ENCODE measurements around the gene MNAT1. TPM values are rescaled to one million over a fixed set of nuclear protein-coding genes. Genes with fewer than 3 reads are reported as not detected.
A peak's percentile ranks its signal among the peaks of the same experiment; 100 is the strongest.

MNAT1 gene
- total RNA-seq, 1 donor from 2014 or later, result 40.4 TPM

GRCh38 chr14:60753264-60754119 lies 18.9 kb downstream of the MNAT1 start:
- DNase-seq (ENCODE audit: low spot score in 2 of 2, unreplicated experiment in 2 of 2), result no peak
- no peaks in the 10 kb centered on the region for H3K4me1 Mint-ChIP-seq
- no peaks in the 10 kb centered on the region for H3K27me3 Mint-ChIP-seq (ENCODE audit: low read depth)
- peaks cover 9% of the 10 kb centered on the region for H3K36me3 Mint-ChIP-seq
- no peak overlapping the region for H3K27ac Mint-ChIP-seq
- H3K4me3 Mint-ChIP-seq, result no peak overlapping the region
- H3K9me3 Mint-ChIP-seq, result no peaks in the 10 kb centered on the region
- no peak for TF ChIP-seq CTCF (IDR thresholded peaks at IDR 0.05; ENCODE audit: unreplicated experiment)

- H3K9me3 Mint-ChIP-seq, result no peaks in the 10 kb centered on the region
- DNase-seq (ENCODE audit: low spot score in 2 of 2, unreplicated experiment in 2 of 2), result no peak
- H3K27ac Mint-ChIP-seq, result no peak overlapping the region
- no peak for TF ChIP-seq CTCF (IDR thresholded peaks at IDR 0.05; ENCODE audit: unreplicated experiment)
- H3K4me1 Mint-ChIP-seq, result peaks cover 15% of the 10 kb centered on the region
- no peak overlapping the region for H3K4me3 Mint-ChIP-seq
- H3K36me3 Mint-ChIP-seq, result peaks cover 9% of the 10 kb centered on the region
- no peaks in the 10 kb centered on the region for H3K27me3 Mint-ChIP-seq (ENCODE audit: low read depth)
Measured at GRCh38 chr14:60756847-60757246, 22.3 kb downstream of the MNAT1 start.

- Mint-ChIP-seq H3K27ac (no peak overlapping the region), H3K4me3 (no peak overlapping the region), H3K36me3 (peaks cover 9% of the 10 kb centered on the region), H3K9me3 (no peaks in the 10 kb centered on the region), H3K4me1 (peaks cover 18% of the 10 kb centered on the region), H3K27me3 (ENCODE audit: low read depth) (no peaks in the 10 kb centered on the region)
- no peak for DNase-seq (ENCODE audit: low spot score in 2 of 2, unreplicated experiment in 2 of 2)
- no peak for TF ChIP-seq CTCF (IDR thresholded peaks at IDR 0.05; ENCODE audit: unreplicated experiment)
Measured at GRCh38 chr14:60757567-60758002, 23.0 kb downstream of the MNAT1 start.

GRCh38 chr14:60758885-60759284 lies 24.3 kb downstream of the MNAT1 start:
- Mint-ChIP-seq H3K27ac (peak overlapping the region; percentile 73), H3K27me3 (ENCODE audit: low read depth) (no peaks in the 10 kb centered on the region), H3K4me1 (peaks cover 21% of the 10 kb centered on the region), H3K4me3 (no peak overlapping the region), H3K36me3 (peaks cover 1% of the 10 kb centered on the region), H3K9me3 (no peaks in the 10 kb centered on the region)
- no peak for TF ChIP-seq CTCF (IDR thresholded peaks at IDR 0.05; ENCODE audit: unreplicated experiment)
- DNase-seq (ENCODE audit: low spot score in 2 of 2, unreplicated experiment in 2 of 2), result no peak

- no peak overlapping the region for H3K4me3 Mint-ChIP-seq
- H3K27me3 Mint-ChIP-seq (ENCODE audit: low read depth), result no peaks in the 10 kb centered on the region
- no peaks in the 10 kb centered on the region for H3K9me3 Mint-ChIP-seq
- DNase-seq (ENCODE audit: low spot score in 2 of 2, unreplicated experiment in 2 of 2), result no peak
- H3K4me1 Mint-ChIP-seq, result peaks cover 23% of the 10 kb centered on the region
- H3K36me3 Mint-ChIP-seq, result peaks cover 2% of the 10 kb centered on the region
- no peak overlapping the region for H3K27ac Mint-ChIP-seq
- no peak for TF ChIP-seq CTCF (IDR thresholded peaks at IDR 0.05; ENCODE audit: unreplicated experiment)
Measured at GRCh38 chr14:60760209-60760608, 25.6 kb downstream of the MNAT1 start.

Data from mesothelial cell of epicardium (in vitro differentiated cells).